Mammary epithelial cell (primary cell): Measurements from ENCODE around the gene ARHGEF28.

Experiments
- EZH2 ChIP-seq: IDR thresholded peaks from 2 replicates; pipeline ENCODE4 v1.6.1; 2012; ENCODE audit warnings: low read length, inconsistent platforms, borderline replicate concordance
- TF ChIP-seq, protein P1 (sequence below), 2 donors: IDR thresholded peaks in 1 of 2; conservative IDR thresholded peaks in 1 of 2; 2 replicates each; pipeline ENCODE4 v1.5.1; 2011 to 2012; ENCODE audit warnings: inconsistent platforms in 2 of 2, low read length in 2 of 2, mild to moderate bottlenecking in 2 of 2, control low read depth in 1 of 2, low read depth in 1 of 2; ENCODE audit not compliant: insufficient read depth in 1 of 2; ENCODE audit errors: extremely low read depth in 1 of 2

DNA sequence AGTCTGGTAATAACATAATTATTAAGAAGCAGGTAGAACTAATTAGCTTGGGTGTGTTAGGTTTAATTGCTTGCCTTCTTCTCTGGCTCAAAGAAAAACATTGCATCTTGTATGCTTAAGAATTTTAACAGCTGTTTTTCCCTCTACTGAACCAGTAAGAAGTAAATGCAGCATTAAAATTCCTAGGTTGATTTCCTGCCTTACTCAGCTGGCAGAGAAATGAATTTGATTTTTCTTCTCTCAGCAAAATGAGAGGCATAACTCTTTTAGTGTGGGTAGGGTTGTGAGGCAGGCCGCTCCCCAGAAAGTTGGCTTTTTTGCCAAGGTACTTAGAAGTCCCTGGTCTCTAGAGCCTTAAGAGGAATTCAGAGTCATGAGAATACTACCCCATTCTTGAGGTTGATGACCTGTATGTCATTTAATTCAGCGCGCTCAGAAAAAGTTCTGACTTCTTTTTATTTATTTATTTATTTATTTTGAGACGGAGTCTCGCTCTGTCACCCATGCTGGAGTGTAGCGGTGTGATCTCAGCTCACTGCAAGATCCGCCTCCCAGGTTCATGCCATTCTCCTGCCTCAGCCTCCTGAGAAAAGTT is 302.6 kb downstream of the ARHGEF28 start:
- TF ChIP-seq, protein P1, sequence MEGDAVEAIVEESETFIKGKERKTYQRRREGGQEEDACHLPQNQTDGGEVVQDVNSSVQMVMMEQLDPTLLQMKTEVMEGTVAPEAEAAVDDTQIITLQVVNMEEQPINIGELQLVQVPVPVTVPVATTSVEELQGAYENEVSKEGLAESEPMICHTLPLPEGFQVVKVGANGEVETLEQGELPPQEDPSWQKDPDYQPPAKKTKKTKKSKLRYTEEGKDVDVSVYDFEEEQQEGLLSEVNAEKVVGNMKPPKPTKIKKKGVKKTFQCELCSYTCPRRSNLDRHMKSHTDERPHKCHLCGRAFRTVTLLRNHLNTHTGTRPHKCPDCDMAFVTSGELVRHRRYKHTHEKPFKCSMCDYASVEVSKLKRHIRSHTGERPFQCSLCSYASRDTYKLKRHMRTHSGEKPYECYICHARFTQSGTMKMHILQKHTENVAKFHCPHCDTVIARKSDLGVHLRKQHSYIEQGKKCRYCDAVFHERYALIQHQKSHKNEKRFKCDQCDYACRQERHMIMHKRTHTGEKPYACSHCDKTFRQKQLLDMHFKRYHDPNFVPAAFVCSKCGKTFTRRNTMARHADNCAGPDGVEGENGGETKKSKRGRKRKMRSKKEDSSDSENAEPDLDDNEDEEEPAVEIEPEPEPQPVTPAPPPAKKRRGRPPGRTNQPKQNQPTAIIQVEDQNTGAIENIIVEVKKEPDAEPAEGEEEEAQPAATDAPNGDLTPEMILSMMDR (conservative IDR thresholded peaks at IDR 0.05 in 1 of 2, IDR thresholded peaks at IDR 0.05 in 1 of 2; ENCODE audit: extremely low read depth in 1 of 2, insufficient read depth in 1 of 2, low read depth in 1 of 2, low read length in 2 of 2) = no peak
- no peak for TF ChIP-seq EZH2
